DMS153 treated with DMSO at 0.1 percent for 48 hours (cell line): ENCODE measurements around the gene SPATA45.
A peak's percentile ranks its signal among the peaks of the same experiment; 100 is the strongest.

ENCODE experiments used
- DNase-seq: peaks from one replicate; lab custom pipeline; 2025; ENCODE audit not compliant: unreplicated experiment; lab: John Stamatoyannopoulos, UW

SPATA45 gene

DNA sequence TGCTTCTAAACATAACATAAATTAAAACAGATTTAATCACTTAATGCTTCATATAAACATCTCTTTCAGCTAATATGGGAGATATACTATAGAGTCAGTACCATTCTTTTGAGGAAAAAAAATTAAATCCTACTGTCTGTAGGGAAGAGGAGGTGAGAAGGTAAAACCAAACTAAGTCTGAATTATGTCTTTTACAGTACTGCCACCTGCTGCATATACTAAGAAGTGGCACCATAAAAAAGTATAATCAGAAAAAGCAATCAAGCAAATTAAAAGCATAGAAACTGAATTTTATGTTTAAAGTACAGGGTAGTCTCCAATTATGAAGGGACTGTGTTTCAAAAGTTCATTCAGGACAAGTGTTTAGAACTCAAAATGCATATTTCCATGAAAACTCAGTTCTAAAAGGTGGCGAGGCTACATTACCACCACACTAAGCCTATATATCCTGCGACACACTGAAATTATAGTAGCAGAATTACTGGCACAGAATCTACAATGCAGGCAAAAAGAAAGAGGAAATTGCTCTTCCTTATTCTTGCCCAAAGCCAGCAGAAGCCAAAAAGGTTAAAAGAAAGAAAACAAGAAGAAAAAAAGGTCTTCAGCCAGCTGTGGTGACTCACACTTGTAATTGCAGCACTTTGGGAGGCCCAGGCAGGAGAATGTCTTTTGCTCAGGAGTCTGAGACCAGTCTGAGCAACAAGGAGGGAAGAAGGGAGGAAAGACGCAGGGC, 64.9 kb downstream of the SPATA45 start:
- peak; percentile 55 for DNase-seq

- no peak for DNase-seq
Observed at GRCh38 chr1:212781225-212781624, 66.2 kb downstream of the SPATA45 start.

DNA sequence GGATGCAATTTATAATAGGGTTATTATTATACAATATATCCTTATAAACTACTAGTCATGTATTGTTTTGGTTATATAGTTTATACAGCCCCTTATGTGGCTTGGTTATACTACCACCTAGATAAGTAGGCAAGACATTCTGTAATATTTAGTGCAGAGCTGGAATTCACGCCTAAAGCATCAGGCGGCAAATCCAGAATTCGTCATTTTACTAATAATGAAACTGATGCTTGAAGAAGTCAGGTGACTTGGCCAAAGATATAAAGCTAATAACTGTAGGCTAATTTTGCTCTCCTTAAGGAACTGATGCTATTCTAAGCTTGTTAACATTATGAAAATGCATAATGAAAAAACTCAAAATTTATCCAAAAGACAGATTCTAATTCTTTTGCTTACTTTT, 66.7 kb downstream of the SPATA45 start:
- DNase-seq = no peak
